HepG2 (cell line): ENCODE measurements around the gene IGF2. TPM values are rescaled to one million over a fixed set of nuclear protein-coding genes. Genes with fewer than 3 reads are reported as not detected.
A peak's percentile ranks its signal among the peaks of the same experiment; 100 is the strongest.

ENCODE experiments used
- ATAC-seq: fragments of 200-7000 bp; cut with Tn5 transposase; 3 replicates; pipeline ENCODE4 v1.9.1; 2020; ENCODE audit warnings: mild to moderate bottlenecking, moderate library complexity
- BruUV-seq: library from RNA; stranded (reverse); fragments of 400-500 nt; replicated peaks from 2 replicates; lab custom pipeline; 2021; lab: Mats Ljungman, UMichigan
- CTCF ChIA-PET: fragments of 300-600 bp; formaldehyde crosslinking; extraction: SDS; loops from one replicate; lab custom pipeline; 2021; ENCODE audit warnings: low total read pairs, inconsistent platforms, low intra/inter-chr PET ratio; lab: Yijun Ruan, JAX
- POLR2A ChIA-PET: fragments of 350-600 bp; sonication (Branson Sonifier 250); formaldehyde crosslinking; loops from one replicate; lab custom pipeline; 2020; ENCODE audit warnings: antibody characterized with exemption, inconsistent platforms; lab: Yijun Ruan, JAX
- DNase-seq: peaks from one replicate; pipeline ENCODE4 v3.0.0-alpha.2; 2015; ENCODE audit warnings: low spot score
- FAIRE-seq: peaks from 3 replicates; lab custom pipeline; 2011; peaks lifted over from hg19 to GRCh38; lab: Jason Lieb, UNC
- H2AFZ ChIP-seq: one replicate; pipeline ENCODE4 v1.6.1; 2011; ENCODE audit warnings: low read length, inconsistent platforms
- H3K27ac ChIP-seq: fragments of 300-600 bp; 3 replicates; pipeline ENCODE4 v1.8.0; 2011; ENCODE audit warnings: mixed run types, mild to moderate bottlenecking, mixed read lengths, low read length, inconsistent platforms; ENCODE audit not compliant: insufficient read depth; ENCODE audit errors: extremely low read length
- H3K27me3 ChIP-seq, 2 experiments: fragments of 200-600 bp in 1 of 2; 2 replicates in 1 of 2; 3 replicates in 1 of 2; pipeline versions ENCODE4 v1.6.0 to v1.8.0; 2011; ENCODE audit warnings: low read length in 2 of 2, mild to moderate bottlenecking in 2 of 2, moderate library complexity in 2 of 2, inconsistent platforms in 1 of 2; ENCODE audit not compliant: insufficient read depth in 2 of 2, control insufficient read depth in 1 of 2
- H3K36me3 ChIP-seq, 2 experiments: fragments of 200-600 bp in 1 of 2; replicated peaks in 1 of 2; 2 replicates in 1 of 2; 3 replicates in 1 of 2; pipeline versions ENCODE4 v1.5.1 to v1.8.0; 2011; ENCODE audit warnings: low read length in 2 of 2, inconsistent platforms in 1 of 2; ENCODE audit not compliant: insufficient read depth in 2 of 2, control insufficient read depth in 1 of 2
- H3K4me1 ChIP-seq: 2 replicates; pipeline ENCODE4 v1.5.1; 2012; ENCODE audit warnings: low read length, inconsistent platforms; ENCODE audit not compliant: insufficient read depth
- H3K4me2 ChIP-seq: 2 replicates; pipeline ENCODE4 v1.6.0; 2011; ENCODE audit warnings: low read depth, low read length, inconsistent platforms
- H3K4me3 ChIP-seq, 3 experiments: fragments of 200-600 bp in 1 of 3; sonication (generic), shearing (Covaris generic) in 1 of 3; replicated peaks in 1 of 3; 2 replicates each; pipeline ENCODE4 v1.5.1; 2011 to 2016; ENCODE audit warnings: low read length in 3 of 3, inconsistent platforms in 2 of 3, low read depth in 2 of 3, mild to moderate bottlenecking in 2 of 3, control low read depth in 1 of 3, mixed read lengths in 1 of 3; ENCODE audit not compliant: insufficient read depth in 1 of 3
- H3K79me2 ChIP-seq: one replicate; pipeline ENCODE4 v1.6.1; 2011; ENCODE audit warnings: low read length, inconsistent platforms; ENCODE audit not compliant: insufficient read depth
- H3K9ac ChIP-seq: 2 replicates; pipeline ENCODE4 v1.6.0; 2011; ENCODE audit warnings: mild to moderate bottlenecking, low read depth, low read length, inconsistent platforms; ENCODE audit not compliant: insufficient read depth
- H3K9me3 ChIP-seq: 2 replicates; pipeline ENCODE4 v1.5.1; 2012; ENCODE audit warnings: mild to moderate bottlenecking, low read length
- H4K20me1 ChIP-seq: 2 replicates; pipeline ENCODE4 v1.6.0; 2011; ENCODE audit warnings: inconsistent platforms, mild to moderate bottlenecking, low read length, moderate library complexity; ENCODE audit not compliant: insufficient read depth
- CREM ChIP-seq, 2 experiments: sonication (generic) in 1 of 2; formaldehyde crosslinking in 1 of 2; IDR thresholded peaks; 2 replicates each; pipeline versions ENCODE4 v1.4.0 to v1.6.1; 2016 to 2020; ENCODE audit warnings: antibody characterized with exemption in 1 of 2, mild to moderate bottlenecking in 1 of 2, missing genetic modification reagents in 1 of 2
- NFE2L2 ChIP-seq: fragments of 150-350 bp; IDR thresholded peaks from 2 replicates; pipeline ENCODE4 v1.6.1; 2014; ENCODE audit warnings: low read length
- PATZ1 ChIP-seq: sonication (generic); formaldehyde crosslinking; IDR thresholded peaks from 2 replicates; pipeline ENCODE4 v1.4.0; 2020; ENCODE audit warnings: missing genetic modification reagents
- PAX8 ChIP-seq: sonication (generic); formaldehyde crosslinking; IDR thresholded peaks from 2 replicates; pipeline ENCODE4 v1.8.0; 2022; ENCODE audit warnings: mild to moderate bottlenecking, missing genetic modification reagents, borderline replicate concordance
- PLRG1 ChIP-seq: fragments of 450-650 bp; conservative IDR thresholded peaks from 2 replicates; pipeline ENCODE4 v1.6.1; 2016
- RBM39 ChIP-seq: fragments of 200-400 bp; formaldehyde crosslinking; IDR thresholded peaks from one replicate; pipeline ENCODE4 v1.6.1; 2018; ENCODE audit warnings: antibody characterized with exemption, mild to moderate bottlenecking, low read depth, low read length; ENCODE audit not compliant: poor library complexity, severe bottlenecking
- TRIM24 ChIP-seq: sonication (generic); formaldehyde crosslinking; IDR thresholded peaks from 2 replicates; pipeline ENCODE4 v1.8.0; 2022; ENCODE audit warnings: mild to moderate bottlenecking, missing genetic modification reagents
- ZBTB14 ChIP-seq: sonication (generic); formaldehyde crosslinking; IDR thresholded peaks from 2 replicates; pipeline ENCODE4 v1.4.0; 2020; ENCODE audit warnings: missing genetic modification reagents
- ZBTB38 ChIP-seq: sonication (generic); formaldehyde crosslinking; IDR thresholded peaks from 2 replicates; pipeline ENCODE4 v1.5.1; 2020; ENCODE audit warnings: mild to moderate bottlenecking, missing genetic modification reagents
- ZNF225 ChIP-seq: sonication (generic); formaldehyde crosslinking; IDR thresholded peaks from 2 replicates; pipeline ENCODE4 v1.4.0; 2020; ENCODE audit warnings: mild to moderate bottlenecking, missing genetic modification reagents
- ZNF564 ChIP-seq: sonication (generic); formaldehyde crosslinking; IDR thresholded peaks from 2 replicates; pipeline ENCODE4 v1.8.1; 2023; ENCODE audit warnings: mild to moderate bottlenecking, missing genetic modification reagents
- ZNF569 ChIP-seq: sonication (generic); formaldehyde crosslinking; IDR thresholded peaks from 2 replicates; pipeline ENCODE4 v1.5.0; 2020; ENCODE audit warnings: mild to moderate bottlenecking, missing genetic modification reagents, moderate library complexity, borderline replicate concordance
- ZSCAN29 ChIP-seq: sonication (generic); formaldehyde crosslinking; conservative IDR thresholded peaks from 2 replicates; pipeline ENCODE4 v1.4.0; 2020; ENCODE audit warnings: mild to moderate bottlenecking, missing genetic modification reagents
- ZUFSP ChIP-seq: sonication (generic); formaldehyde crosslinking; IDR thresholded peaks from 2 replicates; pipeline ENCODE4 v1.9.0; 2021; ENCODE audit warnings: missing genetic modification reagents, mild to moderate bottlenecking, borderline replicate concordance
- WGBS: methylation state at CpG from one replicate; pipeline ENCODE4 v1.1.6; 2017; ENCODE audit warnings: low lambda C conversion rate; 5-methylcytosine and 5-hydroxymethylcytosine counted together
- in situ Hi-C: cut with HindIII; loops from 2 replicates; pipeline ENCODE4 v1.10.0; 2017; ENCODE audit warnings: low pct_unique_long_range_greater_than_20kb; ENCODE audit not compliant: extremely low pct_ligation_motif_present
- intact Hi-C: fragments of 100-400 bp; cut with micrococcal nuclease; formaldehyde crosslinking; loops from one replicate; pipeline ENCODE4 v1.10.0; 2022; ENCODE audit not compliant: unreplicated experiment
- polyA plus RNA-seq, 8 experiments: library from polyadenylated mRNA; depleted of rRNA in 3 of 8; stranded (reverse) in 7 of 8; unstranded in 1 of 8; fragments of >200 nt; fragmentation: Illumina TruSeq in 4 of 8; extraction: Trizol in 4 of 8; gene quantifications; 2 replicates each; pipeline versions ENCODE4 v1.2.1 to v1.2.3, GENCODE V29; 2011 to 2016; ENCODE audit warnings: low read depth in 4 of 8, missing spikeins in 1 of 8, mixed read lengths in 1 of 8; ENCODE audit not compliant: insufficient read depth in 1 of 8
- total RNA-seq, 5 experiments: library from RNA; depleted of rRNA; stranded (reverse); fragments of >200 nt; fragmentation: Illumina TruSeq; extraction: Trizol; gene quantifications; 2 replicates each; pipeline ENCODE4 v1.2.3, GENCODE V29; 2016; ENCODE audit warnings: low read depth in 1 of 5
- TF ChIP-seq, protein P1 (sequence below): sonication (generic); formaldehyde crosslinking; conservative IDR thresholded peaks from 2 replicates; pipeline ENCODE4 v1.8.0; 2022; ENCODE audit warnings: low read depth, missing genetic modification reagents

Gene IGF2
- total and polyA plus RNA-seq, 2 of the 13 experiments (the other 11 are each of a cell fraction or from before 2014, with no cell fraction given): 79.1 to 254 TPM

DNA sequence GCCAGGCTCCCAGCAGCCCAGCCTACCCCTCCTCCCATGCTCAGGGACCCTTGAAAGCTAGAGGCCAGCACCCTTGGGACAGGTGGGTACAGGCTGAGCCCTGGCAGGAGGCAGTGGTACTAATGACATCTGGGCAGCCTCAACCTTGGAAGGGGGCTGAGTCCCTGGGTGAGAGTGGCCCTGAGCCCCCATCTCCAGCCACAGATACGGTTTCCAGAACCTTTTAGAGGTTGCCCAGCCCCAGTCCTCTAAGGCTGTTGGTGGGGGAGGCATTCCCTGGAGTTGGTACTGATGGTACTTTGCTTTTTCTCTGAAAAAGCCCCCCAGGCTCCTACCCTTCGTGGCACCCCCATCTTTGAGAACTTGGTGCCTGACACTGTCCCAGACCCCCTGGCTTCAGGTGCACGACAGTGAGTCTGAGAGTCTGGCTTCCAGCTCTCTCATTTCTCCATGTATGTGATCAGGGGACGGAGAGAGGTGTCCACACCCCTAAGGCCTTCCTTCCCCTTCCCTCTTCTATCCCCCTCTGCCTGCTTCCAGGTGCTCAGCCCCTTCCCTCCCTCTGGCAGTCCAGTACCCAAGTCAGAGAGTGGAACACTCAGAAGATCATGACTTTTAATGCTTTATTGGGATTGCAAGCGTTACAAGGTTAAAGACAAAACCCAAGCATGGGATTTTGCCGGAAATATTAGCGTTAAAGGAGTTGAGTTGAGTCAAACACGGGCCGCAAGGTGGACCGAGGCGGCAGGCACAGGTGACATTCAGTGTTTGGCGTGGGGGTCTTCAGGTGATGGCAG is 10.5 kb downstream of the IGF2 start (continued):
- TF ChIP-seq CREM (IDR thresholded peaks at IDR 0.05) (peak; percentile 42; the same call in 1 of the 2 replicates), CREM (CRISPR knock-in tag; IDR thresholded peaks at IDR 0.05) (no peak), ZUFSP (CRISPR knock-in tag) (no peak), PAX8 (CRISPR knock-in tag) (no peak), ZNF225 (no peak), PLRG1 (no peak)

- FAIRE-seq (no peak), ATAC-seq (peak; percentile 55), DNase-seq (no peak)
- Histone ChIP-seq H3K36me3 (peaks cover 11 to 21% of the 10 kb centered on the region in 2 experiments; a peak in 4 of 5 replicates), H3K9me3 (no peaks in the 10 kb centered on the region), H3K9ac (no peak overlapping the region), H3K27ac (peak overlapping the region; percentile 35), H3K4me2 (no peak overlapping the region), H3K27me3 (no peaks in the 10 kb centered on the region), H3K4me1 (peaks cover 13% of the 10 kb centered on the region), H2AFZ (no peak overlapping the region), H3K4me3 (no peak overlapping the region), H3K79me2 (no peaks in the 10 kb centered on the region), H4K20me1 (peaks cover 25% of the 10 kb centered on the region; the same call in 1 of the 2 replicates)
- in situ Hi-C loops (no loop called here), intact Hi-C loops (no loop called here)
- POLR2A ChIA-PET: interaction anchor here (1.3 to 1.4 kb wide), 2 partner anchors 31 to 90 kb away, joined by 3 to 4 read pairs; no protein-coding TSS in a partner anchor
- CTCF ChIA-PET: no interaction called here
- BruUV-seq: no TSS peak
- 0% methylated on average over 1 of the region's 7 CpGs for WGBS
- TF ChIP-seq NFE2L2 (no peak), PATZ1 (CRISPR knock-in tag) (peak; percentile 51), ZBTB14 (no peak), ZBTB38 (CRISPR knock-in tag) (0 out of 2 replicates have a peak, but pooled peaks have one; percentile 22), ZSCAN29 (CRISPR knock-in tag) (peak; percentile 100), TRIM24 (CRISPR knock-in tag) (no peak), ZNF225 (0 out of 2 replicates have a peak, but pooled peaks have one; percentile 41), ZNF569 (CRISPR knock-in tag) (peak; percentile 91; the same call in 1 of the 2 replicates), RBM39 (peak; percentile 55), ZNF564 (CRISPR knock-in tag) (0 out of 2 replicates have a peak, but pooled peaks have one; percentile 12)
- TF ChIP-seq, protein P1, sequence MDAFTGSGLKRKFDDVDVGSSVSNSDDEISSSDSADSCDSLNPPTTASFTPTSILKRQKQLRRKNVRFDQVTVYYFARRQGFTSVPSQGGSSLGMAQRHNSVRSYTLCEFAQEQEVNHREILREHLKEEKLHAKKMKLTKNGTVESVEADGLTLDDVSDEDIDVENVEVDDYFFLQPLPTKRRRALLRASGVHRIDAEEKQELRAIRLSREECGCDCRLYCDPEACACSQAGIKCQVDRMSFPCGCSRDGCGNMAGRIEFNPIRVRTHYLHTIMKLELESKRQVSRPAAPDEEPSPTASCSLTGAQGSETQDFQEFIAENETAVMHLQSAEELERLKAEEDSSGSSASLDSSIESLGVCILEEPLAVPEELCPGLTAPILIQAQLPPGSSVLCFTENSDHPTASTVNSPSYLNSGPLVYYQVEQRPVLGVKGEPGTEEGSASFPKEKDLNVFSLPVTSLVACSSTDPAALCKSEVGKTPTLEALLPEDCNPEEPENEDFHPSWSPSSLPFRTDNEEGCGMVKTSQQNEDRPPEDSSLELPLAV: no peak
Observed at GRCh38 chr11:2128130-2128510, 11.1 kb downstream of the IGF2 start.
